ENCODE results near the gene PPP1R3G.

- TF ChIP-seq CTCF (optimal IDR thresholded peaks at IDR 0.05 in 1 of 3, IDR thresholded peaks at IDR 0.05 in 1 of 3, conservative IDR thresholded peaks at IDR 0.05 in 1 of 3; ENCODE audit: extremely low read depth in 1 of 3, insufficient read depth in 2 of 3, low read length in 3 of 3) (no peak), EZH2 (IDR thresholded peaks at IDR 0.05; ENCODE audit: low read length) (no peak)
Observed at GRCh38 chr6:5123296-5124143, 38.4 kb downstream of the PPP1R3G start.

Measured in keratinocyte (primary cell).